HG03558 (cell line): ENCODE data around the gene C19orf67.

Experiments used
- ATAC-seq: cut with Tn5 transposase; IDR thresholded peaks from one replicate; pipeline ENCODE4 v1.9.1; 2021; ENCODE audit warnings: moderate number of reproducible peaks; ENCODE audit not compliant: unreplicated experiment; ENCODE audit errors: extremely low read depth

Gene C19orf67

GRCh38 chr19:14111486-14111885, 25.9 kb upstream of the C19orf67 start:
- ATAC-seq, result no peak

DNA sequence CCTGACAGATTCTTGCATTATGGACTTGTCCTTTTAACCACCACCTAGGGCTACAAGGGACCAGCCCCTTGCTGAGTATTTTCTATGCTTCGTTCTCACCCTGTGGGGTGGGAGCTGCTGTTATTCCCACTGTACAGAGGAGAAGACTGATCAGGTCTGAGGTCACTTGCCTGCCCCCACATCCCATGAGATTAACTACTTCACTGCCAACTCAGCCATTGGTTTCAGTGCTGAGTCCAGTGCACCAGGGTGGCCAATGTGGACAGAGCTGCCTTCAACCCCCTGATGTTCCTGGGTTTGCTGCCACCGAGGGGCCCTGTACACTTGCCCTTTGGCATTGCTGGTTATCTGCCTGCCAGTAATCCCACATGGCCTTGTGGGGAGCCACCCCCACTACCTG, 25.1 kb upstream of the C19orf67 start:
- no peak for ATAC-seq

- no peak for ATAC-seq
Measured at GRCh38 chr19:14107581-14108461, 22.2 kb upstream of the C19orf67 start.

GRCh38 chr19:14106840-14107239, 21.3 kb upstream of the C19orf67 start:
- no peak for ATAC-seq

DNA sequence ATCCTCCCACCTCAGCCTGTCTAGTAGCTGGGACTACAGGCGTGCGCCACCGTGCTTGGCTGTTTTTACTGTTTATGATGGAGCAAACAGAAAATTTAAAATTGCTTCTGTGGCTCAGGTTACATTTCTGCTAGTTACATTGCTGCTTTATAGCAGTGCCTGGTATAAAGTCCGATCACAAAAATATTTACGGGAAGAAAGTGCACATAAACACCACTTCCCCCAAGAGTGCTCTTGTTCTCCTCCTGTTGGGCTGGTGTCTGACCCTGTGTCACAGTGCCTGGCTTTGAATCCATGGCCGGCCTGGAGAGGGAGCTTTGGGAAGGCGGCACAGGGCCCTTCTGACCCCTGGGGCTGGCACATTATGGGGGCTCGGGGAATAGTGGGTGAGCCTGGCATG, 20.1 kb upstream of the C19orf67 start:
- no peak for ATAC-seq

DNA sequence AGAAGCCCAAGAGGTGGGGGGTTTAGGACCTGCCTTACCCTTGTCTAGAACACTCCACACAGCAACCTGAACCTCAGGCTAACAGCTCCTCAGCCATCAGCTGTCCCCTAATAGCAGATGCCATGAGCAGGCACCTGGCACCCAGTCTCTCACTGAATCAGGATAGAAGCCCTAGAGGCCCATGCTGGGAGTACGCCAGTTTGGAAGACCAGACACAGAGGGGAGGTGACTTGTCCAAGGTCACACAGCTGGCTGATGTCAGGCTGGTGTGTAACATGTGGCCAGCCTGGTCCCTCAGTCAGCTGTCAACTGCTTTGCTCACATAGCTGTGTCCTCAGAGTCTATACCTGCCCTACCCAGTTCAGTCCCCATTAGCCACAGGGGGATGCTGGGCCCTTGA, 17.7 kb upstream of the C19orf67 start:
- no peak for ATAC-seq

- no peak for ATAC-seq
Measured at GRCh38 chr19:14102756-14103155, 17.2 kb upstream of the C19orf67 start.

GRCh38 chr19:14102102-14102696, 16.6 kb upstream of the C19orf67 start:
- no peak for ATAC-seq

GRCh38 chr19:14101003-14101545, 15.5 kb upstream of the C19orf67 start:
- ATAC-seq, result no peak

GRCh38 chr19:14097532-14098151, 12.1 kb upstream of the C19orf67 start:
- ATAC-seq, result no peak

GRCh38 chr19:14096272-14096992, 10.8 kb upstream of the C19orf67 start:
- ATAC-seq, result no peak

- ATAC-seq, result no peak
Measured at GRCh38 chr19:14094854-14095253, 9.3 kb upstream of the C19orf67 start.

DNA sequence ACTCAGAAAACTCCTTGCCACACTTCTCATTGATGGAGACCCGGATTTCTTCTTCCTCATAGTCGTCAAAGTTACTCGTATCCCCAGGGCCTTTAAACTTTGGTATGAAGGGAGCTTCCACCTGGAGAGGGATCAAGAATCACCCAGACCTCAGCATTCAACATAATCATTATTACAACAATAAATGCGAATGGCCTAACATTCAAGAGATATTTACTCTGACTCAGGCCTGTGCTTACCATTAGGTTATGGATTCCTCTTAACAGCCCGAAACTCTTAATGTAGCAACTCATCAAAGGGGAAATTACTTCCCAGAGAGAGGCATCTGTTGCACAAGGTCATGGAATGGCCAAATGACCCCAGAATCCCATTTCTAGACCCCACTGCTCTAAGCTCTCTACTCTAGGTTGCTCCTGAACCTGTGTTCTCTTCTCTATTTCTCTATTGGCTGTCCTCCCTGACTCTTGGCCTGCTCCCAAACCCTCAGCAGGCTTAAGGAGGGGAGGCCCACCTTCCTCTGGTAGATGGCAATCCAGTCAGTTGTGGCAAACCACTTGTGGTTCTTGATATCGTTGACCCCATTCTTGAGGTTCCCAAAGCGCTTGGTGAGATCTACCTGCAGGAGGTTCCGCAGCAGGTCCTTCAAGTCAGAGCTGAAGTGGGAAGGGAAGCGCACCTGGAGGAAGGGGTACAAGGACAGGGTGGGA, 7.7 kb upstream of the C19orf67 start:
- ATAC-seq, result no peak

GRCh38 chr19:14091813-14092462, 6.4 kb upstream of the C19orf67 start:
- ATAC-seq, result no peak

DNA sequence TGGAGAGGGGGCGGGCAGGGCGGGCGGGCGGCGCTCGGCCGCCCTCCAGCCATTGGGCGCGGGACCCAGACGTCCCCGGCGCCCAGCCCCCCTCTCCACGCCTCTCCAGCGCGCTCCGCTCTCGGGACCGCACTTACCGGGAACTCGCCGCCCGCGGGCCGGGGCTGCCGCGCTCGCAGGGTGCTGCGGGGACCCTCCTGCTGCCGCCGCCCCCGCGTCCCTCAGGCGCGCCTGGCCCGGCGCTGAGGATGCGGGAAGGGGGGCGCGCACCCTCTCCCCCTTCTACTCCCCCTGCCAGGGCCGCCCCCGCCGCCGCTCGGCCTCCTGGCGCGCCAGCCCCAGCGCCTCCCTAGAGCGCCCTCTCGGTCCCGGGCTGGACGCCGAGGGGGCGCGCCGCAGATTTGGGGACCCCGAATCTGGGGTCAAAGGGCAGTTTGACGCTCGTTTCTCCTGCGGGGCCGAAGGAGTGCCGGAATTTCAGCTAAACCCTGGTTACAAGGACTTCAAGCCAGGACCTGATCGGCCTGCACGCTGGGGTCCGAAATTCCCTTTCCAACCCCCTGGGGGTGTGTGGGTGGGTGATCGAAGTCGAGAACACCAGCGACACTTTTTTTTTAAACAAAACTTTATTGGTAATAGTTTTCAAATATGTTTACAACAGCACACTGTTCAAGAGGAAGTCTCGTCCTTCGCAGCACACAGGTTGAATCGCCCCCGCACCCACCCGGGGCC, 5.7 kb upstream of the C19orf67 start:
- ATAC-seq, result no peak

DNA sequence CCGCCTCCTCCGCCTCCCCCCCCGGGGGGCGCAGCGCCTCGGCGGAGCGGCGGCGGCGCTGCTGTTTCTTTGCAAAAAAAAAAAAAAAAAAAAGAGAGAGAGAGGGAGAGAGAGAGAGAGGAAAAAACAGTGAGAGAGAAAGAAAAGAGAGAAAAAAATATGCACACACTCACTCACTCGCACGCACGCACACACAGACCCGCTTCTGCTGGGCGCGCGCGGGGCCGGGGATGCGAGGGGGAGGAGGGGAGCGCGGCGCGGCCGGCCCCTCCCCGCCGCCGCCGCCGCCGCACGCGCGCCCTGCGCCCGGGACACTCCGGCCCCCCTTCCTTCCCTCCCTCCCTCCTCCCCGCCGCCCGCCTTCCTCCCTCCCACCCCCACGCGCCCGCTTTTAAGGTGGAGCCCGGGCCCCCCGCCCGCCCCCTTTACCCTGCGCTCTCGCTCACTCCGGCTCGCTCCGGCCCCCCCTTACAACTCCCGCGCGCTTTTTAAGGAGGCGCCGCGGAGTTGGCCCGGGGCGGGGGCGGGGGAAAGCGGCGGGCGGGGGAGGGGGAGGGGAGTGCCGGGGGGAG, 5.0 kb upstream of the C19orf67 start, which contains the start of gene SAMD1:
Gene SAMD1 (minus strand): TSS at position 243 of the 572 bp plus-strand sequence.
- ATAC-seq, result no peak

GRCh38 chr19:14089662-14090508, 4.3 kb upstream of the C19orf67 start:
- ATAC-seq, result no peak

DNA sequence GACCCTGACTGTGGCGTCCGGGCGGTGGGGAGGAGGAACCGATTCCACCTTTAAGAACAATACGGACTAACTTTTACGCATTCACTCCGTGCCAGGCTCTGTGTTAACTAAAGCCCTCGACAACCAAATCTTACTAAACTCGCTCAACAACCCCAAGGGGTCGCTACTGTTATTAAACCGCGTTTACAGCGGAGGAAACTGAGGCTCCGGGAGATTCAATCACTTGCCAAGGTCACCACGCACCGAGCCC, 3.8 kb upstream of the C19orf67 start:
- no peak for ATAC-seq
